Effector CD4-positive, alpha-beta T cell (primary cell): ENCODE data around the gene STON2.

Experiments
- DNase-seq: peaks from one replicate; pipeline ENCODE4 v3.0.0-alpha.2; 2020

Gene STON2

DNA sequence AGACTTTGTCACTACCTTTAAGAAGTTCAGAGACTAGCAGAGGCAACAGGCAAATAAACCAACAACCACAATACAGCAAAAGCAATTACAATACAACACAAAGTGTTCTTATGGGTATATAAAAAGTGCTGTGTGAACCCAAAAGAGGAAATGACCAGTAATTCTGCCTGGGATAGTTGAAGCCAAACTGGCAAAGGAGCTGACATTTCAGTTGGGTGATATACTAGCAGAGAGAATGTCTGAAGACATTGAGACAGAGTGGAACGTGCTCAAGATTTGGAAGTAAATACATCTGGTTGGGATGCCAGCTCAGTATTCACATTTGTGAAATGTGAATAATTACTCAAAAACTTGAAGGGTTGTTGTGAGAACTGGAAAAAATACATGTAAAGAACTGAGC is 98.8 kb downstream of the STON2 start:
- no peak for DNase-seq

DNA sequence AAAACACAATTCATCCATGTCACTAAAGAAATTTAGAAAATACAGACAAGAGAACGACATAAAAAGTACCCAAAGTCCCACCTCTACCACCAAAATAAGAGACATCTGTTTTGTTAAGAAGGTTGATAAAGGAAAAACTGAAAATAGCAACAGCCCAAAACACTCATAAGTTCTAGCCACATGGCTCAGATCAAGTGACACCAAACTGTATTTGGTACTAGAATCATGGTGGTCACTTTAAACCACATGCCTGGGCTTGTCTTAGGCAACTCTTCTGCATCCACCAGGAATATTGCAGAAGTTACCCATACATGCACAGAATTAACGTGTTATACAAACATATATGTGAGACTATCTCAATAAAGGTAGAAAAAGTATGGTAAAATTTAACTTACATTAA is 101.2 kb downstream of the STON2 start:
- no peak for DNase-seq

DNA sequence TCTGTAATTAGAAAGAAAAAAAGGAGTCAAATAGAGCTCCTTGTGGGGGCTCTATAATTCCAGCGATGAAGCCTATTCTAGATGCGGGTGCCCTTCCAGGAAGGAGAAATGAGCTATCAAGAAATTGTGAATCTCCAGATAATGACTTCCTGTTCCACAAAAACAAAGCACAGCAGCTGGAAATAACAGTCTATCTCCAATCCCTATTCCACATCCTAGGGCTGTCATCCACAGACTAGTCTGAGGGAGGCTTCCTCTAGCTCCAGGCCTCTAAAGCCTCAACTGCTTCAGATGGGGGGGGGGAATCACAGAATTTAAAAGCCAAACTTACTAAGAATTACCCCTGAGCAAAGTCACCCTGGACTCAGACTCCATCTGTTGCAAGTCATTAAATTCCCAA is 102.0 kb downstream of the STON2 start:
- no peak for DNase-seq

DNA sequence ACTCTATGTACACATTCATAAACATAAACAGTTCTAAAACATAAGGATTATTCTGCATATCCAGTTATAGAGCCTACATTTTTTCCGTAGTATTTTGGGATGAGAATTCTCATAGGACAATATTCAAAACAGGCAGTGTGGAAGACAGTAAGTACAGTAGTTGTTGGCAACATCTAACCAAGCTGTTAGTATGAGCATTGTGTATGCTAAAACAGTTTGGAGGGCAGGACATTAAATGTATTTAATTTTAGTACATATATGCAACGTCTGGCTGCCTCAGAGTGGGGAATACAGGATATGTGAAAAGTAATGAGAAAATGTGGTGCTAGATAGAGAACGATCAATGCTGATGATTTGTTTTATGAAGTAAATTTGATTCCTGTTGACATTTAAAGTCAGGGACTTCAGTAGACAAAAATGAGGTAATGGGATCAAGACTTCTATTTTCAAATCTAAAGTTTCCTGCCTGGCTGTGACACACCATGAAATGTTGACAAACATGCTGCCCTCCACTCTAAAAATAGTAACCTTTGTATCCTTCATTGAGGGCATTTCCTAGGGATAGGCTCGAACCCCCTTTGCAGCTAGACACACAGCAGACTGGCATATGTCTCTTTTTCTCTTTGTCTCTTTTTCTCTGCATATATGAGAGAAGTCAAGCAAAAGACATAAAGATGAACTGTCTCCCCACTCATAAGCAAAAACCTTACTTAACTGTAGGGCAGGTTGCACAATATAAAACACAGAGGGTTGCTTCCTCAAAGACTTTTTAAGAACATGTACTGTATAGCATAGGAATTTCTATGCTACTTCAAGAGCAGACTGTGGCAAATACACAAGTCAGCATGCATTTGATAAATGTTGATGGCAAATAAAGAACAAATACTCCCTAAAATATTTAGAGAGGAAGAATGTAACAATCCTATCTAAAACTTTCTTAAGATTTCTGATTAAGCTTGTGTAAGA is 103.9 kb downstream of the STON2 start:
- no peak for DNase-seq

DNA sequence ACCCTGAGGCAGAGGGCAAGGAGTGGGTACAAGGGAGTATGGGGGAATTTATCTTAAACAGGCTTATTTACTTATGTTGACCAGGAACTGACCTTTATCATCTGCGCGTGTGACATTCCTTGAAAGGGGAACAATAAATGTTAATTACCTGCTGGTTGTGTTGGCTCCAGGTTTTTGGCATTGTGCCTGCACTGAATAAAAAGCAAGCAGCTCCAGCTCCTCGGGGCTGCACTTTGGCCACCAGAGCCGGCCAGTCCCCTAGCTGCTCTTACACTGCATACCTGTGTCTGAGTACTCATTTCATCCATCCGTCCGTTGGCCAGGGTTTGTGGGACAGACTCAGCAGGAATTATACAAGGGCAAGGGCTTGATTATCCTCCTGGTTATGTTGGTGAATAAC is 110.6 kb downstream of the STON2 start:
- DNase-seq = no peak

DNA sequence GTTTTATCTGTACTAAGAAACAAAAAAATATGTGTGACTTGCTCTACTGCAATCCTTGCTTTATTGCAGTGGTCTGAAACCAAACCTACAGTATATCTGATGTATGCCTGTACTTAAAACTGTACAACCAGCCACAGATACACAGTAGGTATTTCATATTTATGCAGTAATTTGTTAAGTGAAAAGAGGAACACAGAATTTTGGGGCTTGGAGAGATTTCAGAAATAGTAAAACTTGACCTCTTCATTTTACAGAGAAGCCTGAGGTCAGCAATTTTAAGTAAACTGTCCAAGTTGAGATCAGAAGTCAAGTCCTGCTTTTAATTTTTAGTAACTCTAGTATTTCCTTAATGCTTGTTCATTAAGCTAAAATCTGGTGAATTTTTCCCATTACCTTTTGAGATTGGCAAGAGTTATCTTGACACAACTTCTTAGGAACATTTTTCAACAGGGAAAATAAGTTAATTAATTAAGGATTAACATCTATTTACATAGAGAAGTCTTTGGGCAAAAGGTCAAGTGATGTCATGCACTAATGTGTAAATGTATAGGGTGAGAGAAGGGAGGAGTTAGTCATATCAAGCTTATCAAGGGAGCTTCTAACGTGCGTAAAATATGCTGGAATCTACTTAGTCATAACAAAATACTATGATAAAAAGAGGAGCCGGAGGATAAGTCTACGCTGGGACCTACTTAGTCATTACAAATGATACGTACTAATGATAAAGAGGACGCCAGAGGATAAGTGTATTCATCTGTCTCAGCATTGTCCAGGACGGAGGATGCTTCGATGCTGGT is 113.4 kb downstream of the STON2 start:
- no peak for DNase-seq

DNA sequence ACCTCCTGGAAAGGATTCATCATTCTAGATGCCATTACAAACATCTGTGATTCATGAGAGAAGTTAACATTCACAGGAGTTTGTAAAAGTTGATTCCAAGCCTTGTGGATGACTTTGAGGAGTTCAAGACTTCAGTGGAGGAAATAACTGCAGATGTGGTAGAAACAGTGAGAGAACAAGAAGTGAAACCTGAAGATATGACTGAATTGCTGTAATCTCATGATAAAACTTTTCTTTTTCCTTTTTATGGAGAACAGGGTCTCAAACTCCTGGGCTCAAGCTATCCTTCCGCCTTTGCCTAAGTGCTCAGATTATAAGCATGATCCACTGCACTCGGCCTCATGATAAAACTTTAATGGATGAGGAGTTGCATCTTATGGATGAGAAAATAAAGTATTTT is 114.9 kb downstream of the STON2 start:
- no peak for DNase-seq

DNA sequence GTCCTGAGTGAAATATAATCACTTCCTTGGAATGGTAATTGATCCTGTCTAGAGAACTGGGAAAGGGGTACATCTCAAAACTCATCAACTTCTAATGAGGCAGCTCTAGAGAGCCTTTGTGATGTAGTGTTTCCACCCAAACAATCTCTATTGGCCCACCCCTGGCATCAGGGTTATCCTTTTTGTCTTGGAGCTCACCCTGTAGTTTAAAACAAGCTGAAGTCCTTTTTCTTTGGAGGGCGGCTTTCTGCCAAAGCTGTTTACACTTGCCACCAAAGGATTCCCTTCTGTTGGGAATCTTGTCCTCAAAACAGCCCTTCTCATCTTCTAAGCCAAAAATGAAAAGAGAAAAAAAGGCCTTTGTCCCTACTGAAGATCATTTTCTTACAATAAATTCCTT is 118.8 kb downstream of the STON2 start:
- DNase-seq = no peak

DNA sequence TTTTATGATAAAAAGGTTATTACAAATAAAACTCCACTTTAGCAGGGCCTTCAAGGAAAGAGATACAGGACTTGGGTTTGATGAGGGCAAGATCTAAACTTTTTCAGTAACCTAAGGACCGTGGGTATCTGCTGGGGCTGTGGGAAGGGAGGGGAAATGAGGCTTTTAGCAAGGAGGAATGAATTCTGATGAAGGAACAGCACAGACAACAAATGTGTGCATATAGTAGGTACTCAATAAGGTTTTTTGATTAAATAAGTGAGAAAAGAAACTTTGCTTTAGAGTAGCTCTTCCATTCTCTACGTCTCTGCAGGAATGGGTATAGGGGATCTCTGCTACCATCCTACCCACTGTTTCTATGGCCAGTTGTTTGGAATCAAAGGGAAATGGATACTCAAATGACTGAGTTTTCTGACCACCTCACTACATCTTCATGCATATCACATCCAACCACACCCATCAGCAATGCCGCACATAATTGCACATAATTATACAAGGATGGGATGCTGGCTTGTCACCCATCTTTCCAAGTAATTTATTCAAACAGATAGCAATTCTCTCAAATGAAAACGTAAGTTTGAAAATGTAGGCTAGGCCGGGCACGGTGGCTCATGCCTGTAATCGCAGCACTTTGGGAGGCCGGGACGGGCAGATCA is 119.9 kb downstream of the STON2 start:
- DNase-seq = no peak

DNA sequence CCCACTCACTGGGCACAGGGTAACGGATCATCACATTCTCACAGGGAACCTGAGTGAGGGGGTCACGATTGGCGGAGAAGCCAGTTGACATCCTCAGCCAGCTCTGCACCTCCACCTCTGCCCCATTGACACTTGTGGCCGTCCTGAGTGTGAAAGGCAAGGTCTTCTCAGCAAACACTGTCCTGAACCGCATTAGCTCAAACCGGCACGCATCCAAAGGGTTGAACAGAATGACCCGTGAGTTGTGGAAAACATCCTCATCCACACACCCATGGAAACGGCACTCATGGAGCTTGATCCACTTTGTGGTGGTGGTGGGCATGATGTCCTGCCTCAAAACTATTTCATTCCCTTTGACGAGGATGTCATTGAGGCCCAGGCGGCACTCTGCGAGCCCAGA is 123.0 kb downstream of the STON2 start:
- DNase-seq = no peak

DNA sequence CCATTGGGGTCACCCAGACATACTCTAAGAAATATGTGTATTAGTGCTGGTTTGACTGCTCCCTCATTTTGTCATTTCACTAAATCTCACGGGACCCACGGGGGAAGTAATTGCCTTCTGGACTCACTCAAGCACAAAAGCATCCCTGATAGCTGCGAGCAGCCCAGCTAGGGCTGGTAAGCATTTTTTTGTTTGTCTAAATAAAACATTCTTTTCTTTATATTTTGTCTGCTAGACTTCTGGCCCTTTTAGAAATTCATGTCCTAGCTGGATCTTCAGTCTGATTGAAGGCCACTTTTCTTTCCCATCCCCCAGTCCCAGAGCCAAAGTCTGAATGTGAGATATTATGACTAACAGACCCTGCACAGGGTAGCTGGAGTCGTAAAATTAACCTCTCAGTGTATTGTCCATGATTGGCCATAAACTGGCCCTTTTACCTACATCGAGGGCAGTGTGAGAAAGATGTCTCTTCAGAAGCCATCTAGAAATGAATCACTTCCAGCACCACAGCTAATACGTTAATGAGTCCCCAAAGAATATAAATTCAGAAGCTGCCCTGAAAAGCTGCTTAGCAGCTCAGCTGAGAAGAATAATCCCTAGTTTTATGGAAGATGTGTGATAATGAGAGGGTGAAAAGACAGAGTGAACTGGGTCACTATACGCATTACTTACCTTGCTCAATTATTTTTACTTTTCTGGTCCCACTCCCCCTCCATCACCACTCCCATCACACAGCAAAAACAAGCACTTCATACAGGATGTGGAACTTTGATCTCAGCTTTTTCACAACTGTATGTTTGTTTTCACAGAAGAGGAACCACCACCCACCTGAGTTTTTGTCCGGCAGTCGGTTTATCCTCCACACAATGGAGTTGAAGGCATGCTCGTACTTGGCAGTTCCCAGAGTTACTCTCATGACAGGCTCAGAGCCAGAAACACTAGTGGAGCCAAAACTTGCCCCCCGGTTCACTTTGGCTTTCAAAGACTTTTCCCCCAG is 123.8 kb downstream of the STON2 start:
- DNase-seq = no peak

DNA sequence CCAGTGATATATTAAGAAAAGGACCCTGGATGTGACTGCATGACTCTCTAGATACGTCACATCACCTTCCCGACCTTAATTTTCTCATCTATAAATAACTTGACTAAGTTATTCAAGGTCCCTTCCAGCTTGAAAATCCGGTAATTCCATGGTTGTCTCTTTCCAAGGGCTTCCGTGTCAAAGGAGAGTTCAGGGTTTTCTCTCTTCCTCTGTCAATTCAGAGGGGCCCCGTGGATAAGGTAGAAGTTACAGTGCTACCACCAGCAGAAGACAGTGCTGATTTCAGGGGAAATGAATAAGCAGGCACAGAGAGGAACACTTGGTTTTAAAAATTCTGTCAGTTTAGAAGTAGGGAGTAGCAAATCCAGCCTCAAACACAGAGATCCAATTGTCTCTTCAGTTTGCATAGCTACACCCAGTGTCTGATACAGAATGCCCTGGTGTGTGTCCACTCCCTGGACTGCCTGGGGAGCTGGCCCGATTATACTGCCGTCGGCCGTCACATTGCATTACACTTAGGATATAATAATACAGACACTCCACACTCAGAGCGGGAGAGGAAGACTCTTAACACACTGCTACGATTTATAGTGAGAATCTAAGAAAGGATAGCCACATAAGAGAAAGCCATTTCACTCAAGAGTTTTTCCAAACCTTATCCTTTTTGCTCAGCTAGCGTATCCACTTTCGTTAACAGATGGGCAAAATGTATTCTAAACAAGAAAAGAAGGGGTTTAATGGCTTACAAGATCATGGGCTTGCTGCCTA is 124.6 kb downstream of the STON2 start:
- no peak for DNase-seq

DNA sequence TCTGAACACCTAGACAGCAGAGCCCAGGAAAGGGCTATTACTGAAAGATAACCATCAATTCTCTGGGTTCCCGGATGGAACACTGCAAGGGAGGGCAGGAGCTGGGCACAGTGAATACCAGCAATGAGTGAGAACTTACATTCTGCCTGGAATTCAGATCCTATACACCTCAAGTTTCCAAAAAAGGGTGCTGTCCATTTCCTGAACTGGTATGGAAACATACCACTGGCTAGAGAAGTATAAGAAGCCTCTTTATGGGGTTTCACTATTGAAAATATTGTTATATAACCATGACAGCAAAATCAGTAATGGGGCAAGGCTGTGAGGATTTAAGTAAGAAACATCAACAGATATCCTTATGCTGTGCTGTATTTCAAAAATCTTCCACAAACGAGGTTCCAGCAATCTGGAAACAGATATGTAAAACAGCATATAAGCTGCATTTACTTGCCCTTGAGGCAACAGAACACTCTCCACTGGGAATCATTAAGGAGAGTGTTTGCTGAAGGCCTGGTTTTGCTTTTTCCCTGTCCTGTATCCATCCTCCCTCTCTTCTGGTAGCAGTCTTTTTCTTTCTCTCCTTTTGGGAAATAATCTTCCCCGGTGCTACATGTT is 126.1 kb downstream of the STON2 start:
- no peak for DNase-seq

DNA sequence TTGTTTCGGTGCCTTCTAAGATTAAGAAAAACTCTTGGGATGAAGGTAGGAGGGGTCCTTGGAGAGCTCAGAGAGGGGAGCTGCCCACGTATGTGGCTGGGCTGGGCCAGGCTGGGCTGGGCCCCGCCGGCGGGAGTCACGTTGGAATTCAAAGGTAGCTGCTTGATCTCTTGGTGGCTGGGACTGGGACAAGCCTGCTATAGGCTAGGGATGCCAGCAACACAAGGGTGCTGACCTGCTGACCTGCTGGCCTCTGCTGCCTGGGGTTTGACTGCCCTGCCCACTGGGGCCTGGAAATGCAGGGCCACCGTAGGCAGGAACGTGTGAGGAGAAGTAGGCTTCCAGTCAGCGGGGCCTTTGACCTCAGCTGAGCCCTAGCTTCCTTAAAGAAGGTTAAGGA is 126.6 kb downstream of the STON2 start:
- DNase-seq = no peak

DNA sequence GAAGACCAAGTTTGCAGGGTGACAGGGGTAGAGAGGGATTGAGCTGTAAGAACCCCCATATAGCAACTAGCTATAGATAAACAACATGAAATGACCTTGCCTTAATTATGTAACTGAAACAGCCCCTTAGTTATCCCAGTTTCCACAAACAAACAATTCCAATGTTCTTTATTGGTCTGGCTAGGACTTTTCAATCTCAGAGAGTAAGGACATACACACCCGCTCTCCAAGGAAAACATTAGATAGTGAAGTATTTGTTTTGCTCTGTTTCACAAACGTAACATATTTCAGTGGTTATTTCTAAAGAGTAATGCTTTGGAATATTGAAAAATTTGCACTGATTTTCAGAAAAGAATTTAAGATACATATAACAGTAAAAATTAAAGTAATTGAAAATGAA is 127.8 kb downstream of the STON2 start:
- no peak for DNase-seq

DNA sequence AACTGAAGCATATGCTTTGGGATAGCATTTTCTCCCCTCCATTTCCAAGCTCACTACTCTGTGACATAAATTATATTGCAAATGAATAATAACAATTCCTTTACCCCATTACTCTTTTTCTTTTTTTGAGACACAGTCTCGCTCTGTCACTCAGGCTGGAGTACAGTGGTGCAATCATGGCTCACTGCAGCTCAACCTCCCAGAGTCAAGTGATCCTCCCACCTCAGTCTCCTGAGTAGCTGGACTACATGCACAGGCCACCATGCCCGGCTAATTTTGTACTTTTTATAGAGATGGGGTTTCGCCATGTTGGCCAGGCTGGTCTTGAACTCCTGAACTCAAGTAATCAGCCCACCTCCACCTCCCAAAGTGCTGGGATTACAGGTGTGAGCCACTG is 130.1 kb downstream of the STON2 start:
- DNase-seq = no peak

DNA sequence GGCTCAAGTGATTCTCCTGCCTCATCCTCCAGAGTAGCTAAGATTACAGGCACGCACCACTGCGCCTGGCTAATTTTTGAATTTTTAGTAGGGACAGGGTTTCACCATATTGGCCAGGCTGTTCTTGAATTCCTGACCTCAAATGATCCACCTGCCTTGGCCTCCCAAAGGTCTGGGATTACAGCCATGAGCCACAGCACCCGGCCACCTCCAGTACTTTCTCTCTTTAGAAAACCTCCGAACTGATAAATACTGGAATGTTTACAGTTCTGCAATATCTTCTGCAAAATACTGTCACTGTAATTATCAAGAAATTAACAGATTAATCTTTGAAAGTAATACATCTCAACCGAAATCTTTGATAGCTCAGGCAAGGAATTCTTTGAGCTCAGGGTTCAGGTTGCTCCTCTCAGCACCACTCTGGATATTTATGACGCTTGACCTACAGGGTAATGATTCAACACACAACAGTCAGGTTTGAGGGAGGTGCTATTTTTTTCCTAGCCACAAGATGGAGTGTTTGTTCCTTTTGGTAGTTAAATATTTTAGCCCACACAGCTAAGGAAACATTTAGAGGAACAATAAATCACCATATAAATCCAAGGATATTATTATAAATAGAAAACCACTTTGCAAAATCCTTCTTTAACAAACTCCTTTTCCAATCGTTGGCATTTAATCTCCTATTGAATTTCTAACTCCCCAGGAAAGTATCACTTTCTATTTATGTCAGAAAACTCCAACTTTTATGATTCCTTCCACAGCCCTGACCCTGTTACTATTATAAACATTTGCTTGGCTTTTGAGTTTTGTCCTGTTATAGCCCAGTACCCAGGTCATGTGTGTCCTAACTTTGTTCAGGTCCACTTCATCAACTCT is 130.8 kb downstream of the STON2 start:
- no peak for DNase-seq

DNA sequence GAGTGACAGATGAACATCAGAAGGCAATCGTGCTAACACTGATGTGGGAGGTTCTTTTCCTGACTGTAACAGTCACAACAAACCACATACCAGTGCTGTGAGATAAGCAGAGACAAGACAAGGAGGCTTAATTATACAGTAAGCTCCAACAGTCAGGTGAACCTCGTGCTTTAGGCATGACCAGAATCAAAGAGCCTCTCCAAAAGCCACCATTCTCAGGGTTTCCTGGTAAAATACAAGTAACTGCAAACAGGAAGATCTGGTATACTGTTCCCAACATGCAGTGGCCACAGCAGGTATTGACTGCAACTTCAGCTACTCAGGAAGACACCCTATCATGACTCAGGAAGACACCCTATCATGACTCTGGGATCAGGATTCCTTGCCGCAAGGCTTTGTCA is 132.1 kb downstream of the STON2 start:
- DNase-seq = no peak

DNA sequence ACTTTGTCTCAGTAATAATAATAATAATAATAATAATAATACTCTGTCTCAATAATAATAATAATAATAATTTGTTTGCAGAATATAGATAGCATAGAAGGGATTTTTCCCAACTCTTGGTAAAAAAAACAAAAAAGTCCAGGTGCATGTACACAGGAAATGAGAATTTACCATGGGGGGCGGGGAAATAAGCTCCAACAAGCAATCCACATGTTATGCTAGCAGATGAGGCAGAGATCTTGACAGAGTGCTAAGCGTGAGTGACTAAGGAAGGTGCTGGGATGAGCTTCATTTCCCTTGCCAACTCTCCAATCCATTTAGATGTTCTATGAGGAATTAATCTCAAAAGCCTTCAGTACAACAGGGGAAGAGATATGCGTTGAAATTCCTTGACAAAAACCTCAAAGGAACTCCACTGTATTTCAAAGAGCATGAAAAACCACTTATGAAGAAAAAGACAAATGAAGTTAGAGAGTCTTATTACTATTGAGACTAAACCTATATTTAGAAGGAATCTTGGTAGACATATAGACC is 134.4 kb downstream of the STON2 start:
- DNase-seq = no peak

DNA sequence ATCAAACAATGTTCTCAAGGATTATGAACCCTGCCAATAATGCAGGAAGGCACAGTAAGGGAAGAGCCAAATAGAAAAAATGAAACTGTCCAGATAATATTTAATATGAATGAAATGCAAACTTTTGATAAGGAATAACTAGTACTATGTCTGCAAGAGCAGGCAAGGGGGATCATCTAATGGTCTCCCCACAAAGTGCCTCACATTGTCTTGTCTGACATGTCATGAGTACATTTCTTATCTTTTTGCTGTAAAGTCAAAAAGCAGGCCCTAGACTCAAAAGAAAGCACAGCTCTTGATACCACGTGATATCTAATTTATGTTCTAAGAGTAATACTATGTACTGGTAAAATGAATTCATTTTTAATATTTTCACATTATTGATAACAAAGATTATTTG is 135.5 kb downstream of the STON2 start:
- no peak for DNase-seq
